ENCODE measurements around the gene WWOX. TPM values are rescaled to one million over a fixed set of nuclear protein-coding genes. Genes with fewer than 3 reads are reported as not detected.

WWOX gene
- total and polyA plus RNA-seq, 3 experiments from 2014 or later = 17.2 to 18.6 (median 18.2) TPM

GRCh38 chr16:78503602-78504001 is 404.1 kb downstream of the WWOX start:
- Mint-ChIP-seq H3K9me3 (no peaks in the 10 kb centered on the region), H3K27ac (no peak overlapping the region), H3K36me3 (no peaks in the 10 kb centered on the region), H3K4me3 (no peak overlapping the region), H3K4me1 (no peaks in the 10 kb centered on the region), H3K27me3 (no peaks in the 10 kb centered on the region)
- Histone ChIP-seq H3K36me3 (ENCODE audit: insufficient read depth, low read length) (no peaks in the 10 kb centered on the region), H3K27ac (ENCODE audit: low read depth, low read length) (no peak overlapping the region), H3K4me3 (ENCODE audit: low read length) (no peak overlapping the region), H3K27me3 (ENCODE audit: insufficient read depth, low read length, poor library complexity, severe bottlenecking) (no peaks in the 10 kb centered on the region), H3K9me3 (ENCODE audit: low read length) (no peaks in the 10 kb centered on the region), H3K4me1 (ENCODE audit: insufficient read depth, low read length) (no peaks in the 10 kb centered on the region)
- peak; percentile 3 to 52 (median 26) for DNase-seq
- CTCF ChIA-PET = interaction anchor here (1.8 kb wide), 1 partner anchor 267 kb away, joined by 15 read pairs; no protein-coding TSS in a partner anchor
- POLR2A ChIA-PET = no interaction called here

GRCh38 chr16:78504401-78504851 is 405.0 kb downstream of the WWOX start:
- H3K4me1 Mint-ChIP-seq = no peaks in the 10 kb centered on the region
- no peaks in the 10 kb centered on the region for H3K9me3 ChIP-seq (ENCODE audit: low read length)
- no peak overlapping the region for H3K27ac ChIP-seq (ENCODE audit: low read depth, low read length)
- H3K4me3 Mint-ChIP-seq = no peak overlapping the region
- H3K9me3 Mint-ChIP-seq = no peaks in the 10 kb centered on the region
- no peaks in the 10 kb centered on the region for H3K36me3 ChIP-seq (ENCODE audit: insufficient read depth, low read length)
- DNase-seq = no peak
- CTCF ChIA-PET = interaction anchor here (0.9 to 1.8 kb wide), 2 partner anchors 264 to 266 kb away, joined by 3 to 15 read pairs; no protein-coding TSS in a partner anchor
- no peaks in the 10 kb centered on the region for H3K27me3 Mint-ChIP-seq
- POLR2A ChIA-PET = no interaction called here
- no peak overlapping the region for H3K4me3 ChIP-seq (ENCODE audit: low read length)
- H3K27me3 ChIP-seq (ENCODE audit: insufficient read depth, low read length, poor library complexity, severe bottlenecking) = no peaks in the 10 kb centered on the region
- no peaks in the 10 kb centered on the region for H3K36me3 Mint-ChIP-seq
- no peaks in the 10 kb centered on the region for H3K4me1 ChIP-seq (ENCODE audit: insufficient read depth, low read length)
- H3K27ac Mint-ChIP-seq = no peak overlapping the region

GRCh38 chr16:78505036-78505435 is 405.6 kb downstream of the WWOX start:
- Histone ChIP-seq H3K27ac (ENCODE audit: low read depth, low read length) (no peak overlapping the region), H3K4me3 (ENCODE audit: low read length) (no peak overlapping the region), H3K27me3 (ENCODE audit: insufficient read depth, low read length, poor library complexity, severe bottlenecking) (no peaks in the 10 kb centered on the region), H3K4me1 (ENCODE audit: insufficient read depth, low read length) (no peaks in the 10 kb centered on the region), H3K36me3 (ENCODE audit: insufficient read depth, low read length) (no peaks in the 10 kb centered on the region), H3K9me3 (ENCODE audit: low read length) (no peaks in the 10 kb centered on the region)
- DNase-seq = no peak
- Mint-ChIP-seq H3K4me3 (no peak overlapping the region), H3K36me3 (peaks cover 0 to 1% (median 0%) of the 10 kb centered on the region in 3 donors), H3K27me3 (no peaks in the 10 kb centered on the region), H3K27ac (no peak overlapping the region), H3K9me3 (no peaks in the 10 kb centered on the region), H3K4me1 (no peaks in the 10 kb centered on the region)
- CTCF ChIA-PET = interaction anchor here (0.6 to 1.8 kb wide), 2 partner anchors 266 to 360 kb away, joined by 3 to 15 read pairs; no protein-coding TSS in a partner anchor
- POLR2A ChIA-PET = no interaction called here

- no peaks in the 10 kb centered on the region for H3K4me1 ChIP-seq (ENCODE audit: insufficient read depth, low read length)
- no peaks in the 10 kb centered on the region for H3K36me3 ChIP-seq (ENCODE audit: insufficient read depth, low read length)
- H3K27me3 Mint-ChIP-seq = no peaks in the 10 kb centered on the region
- no peak overlapping the region for H3K27ac Mint-ChIP-seq
- H3K36me3 Mint-ChIP-seq = peaks cover 0 to 3% (median 0%) of the 10 kb centered on the region in 3 donors
- DNase-seq = no peak
- no peak overlapping the region for H3K27ac ChIP-seq (ENCODE audit: low read depth, low read length)
- no peak overlapping the region for H3K4me3 ChIP-seq (ENCODE audit: low read length)
- no peaks in the 10 kb centered on the region for H3K27me3 ChIP-seq (ENCODE audit: insufficient read depth, low read length, poor library complexity, severe bottlenecking)
- H3K4me3 Mint-ChIP-seq = no peak overlapping the region
- no peaks in the 10 kb centered on the region for H3K9me3 ChIP-seq (ENCODE audit: low read length)
- H3K9me3 Mint-ChIP-seq = no peaks in the 10 kb centered on the region
- POLR2A ChIA-PET = no interaction called here
- H3K4me1 Mint-ChIP-seq = no peaks in the 10 kb centered on the region
- CTCF ChIA-PET = interaction anchor here (0.6 kb wide), 1 partner anchor 359 kb away, joined by 3 read pairs; no protein-coding TSS in a partner anchor
Observed at GRCh38 chr16:78505544-78506366, 406.3 kb downstream of the WWOX start.

GRCh38 chr16:78506367-78507193 is 407.1 kb downstream of the WWOX start:
- Mint-ChIP-seq H3K27me3 (no peaks in the 10 kb centered on the region), H3K36me3 (peaks cover 0 to 3% (median 0%) of the 10 kb centered on the region in 3 donors), H3K4me1 (no peaks in the 10 kb centered on the region), H3K4me3 (no peak overlapping the region), H3K9me3 (no peaks in the 10 kb centered on the region), H3K27ac (peak overlapping the region in 1 of 8 donors; percentile 61)
- Histone ChIP-seq H3K27me3 (ENCODE audit: insufficient read depth, low read length, poor library complexity, severe bottlenecking) (no peaks in the 10 kb centered on the region), H3K4me3 (ENCODE audit: low read length) (no peak overlapping the region), H3K27ac (ENCODE audit: low read depth, low read length) (no peak overlapping the region), H3K9me3 (ENCODE audit: low read length) (no peaks in the 10 kb centered on the region), H3K36me3 (ENCODE audit: insufficient read depth, low read length) (no peaks in the 10 kb centered on the region), H3K4me1 (ENCODE audit: insufficient read depth, low read length) (no peaks in the 10 kb centered on the region)
- DNase-seq = no peak
- POLR2A ChIA-PET = no interaction called here
- CTCF ChIA-PET = no interaction called here

- H3K4me1 ChIP-seq (ENCODE audit: insufficient read depth, low read length) = no peaks in the 10 kb centered on the region
- no peak overlapping the region for H3K27ac ChIP-seq (ENCODE audit: low read depth, low read length)
- no peaks in the 10 kb centered on the region for H3K27me3 ChIP-seq (ENCODE audit: insufficient read depth, low read length, poor library complexity, severe bottlenecking)
- Mint-ChIP-seq H3K36me3 (peaks cover 0 to 3% (median 0%) of the 10 kb centered on the region in 3 donors), H3K4me3 (no peak overlapping the region), H3K27me3 (no peaks in the 10 kb centered on the region), H3K4me1 (no peaks in the 10 kb centered on the region), H3K27ac (no peak overlapping the region), H3K9me3 (no peaks in the 10 kb centered on the region)
- ChIA-PET CTCF (no interaction called here), POLR2A (no interaction called here)
- DNase-seq = no peak
- no peaks in the 10 kb centered on the region for H3K36me3 ChIP-seq (ENCODE audit: insufficient read depth, low read length)
- H3K9me3 ChIP-seq (ENCODE audit: low read length) = no peaks in the 10 kb centered on the region
- no peak overlapping the region for H3K4me3 ChIP-seq (ENCODE audit: low read length)
Observed at GRCh38 chr16:78507576-78507975, 408.1 kb downstream of the WWOX start.

GRCh38 chr16:78509965-78510364 is 410.5 kb downstream of the WWOX start:
- peaks cover 0 to 3% (median 0%) of the 10 kb centered on the region in 3 donors for H3K36me3 Mint-ChIP-seq
- ChIA-PET CTCF (no interaction called here), POLR2A (no interaction called here)
- Histone ChIP-seq H3K36me3 (ENCODE audit: insufficient read depth, low read length) (no peaks in the 10 kb centered on the region), H3K27ac (ENCODE audit: low read depth, low read length) (no peak overlapping the region), H3K27me3 (ENCODE audit: insufficient read depth, low read length, poor library complexity, severe bottlenecking) (no peaks in the 10 kb centered on the region), H3K4me3 (ENCODE audit: low read length) (no peak overlapping the region), H3K9me3 (ENCODE audit: low read length) (no peaks in the 10 kb centered on the region), H3K4me1 (ENCODE audit: insufficient read depth, low read length) (no peaks in the 10 kb centered on the region)
- no peak overlapping the region for H3K4me3 Mint-ChIP-seq
- no peaks in the 10 kb centered on the region for H3K9me3 Mint-ChIP-seq
- no peak for DNase-seq
- no peak overlapping the region for H3K27ac Mint-ChIP-seq
- H3K27me3 Mint-ChIP-seq = no peaks in the 10 kb centered on the region
- no peaks in the 10 kb centered on the region for H3K4me1 Mint-ChIP-seq

- no peak overlapping the region for H3K27ac ChIP-seq (ENCODE audit: low read depth, low read length)
- H3K4me3 ChIP-seq (ENCODE audit: low read length) = no peak overlapping the region
- Mint-ChIP-seq H3K4me1 (no peaks in the 10 kb centered on the region), H3K27me3 (no peaks in the 10 kb centered on the region), H3K4me3 (no peak overlapping the region), H3K36me3 (peaks cover 0 to 3% (median 0%) of the 10 kb centered on the region in 3 donors), H3K9me3 (no peaks in the 10 kb centered on the region), H3K27ac (no peak overlapping the region)
- H3K9me3 ChIP-seq (ENCODE audit: low read length) = no peaks in the 10 kb centered on the region
- CTCF ChIA-PET = no interaction called here
- no peaks in the 10 kb centered on the region for H3K4me1 ChIP-seq (ENCODE audit: insufficient read depth, low read length)
- H3K27me3 ChIP-seq (ENCODE audit: insufficient read depth, low read length, poor library complexity, severe bottlenecking) = no peaks in the 10 kb centered on the region
- DNase-seq = no peak
- no peaks in the 10 kb centered on the region for H3K36me3 ChIP-seq (ENCODE audit: insufficient read depth, low read length)
- POLR2A ChIA-PET = no interaction called here
Observed at GRCh38 chr16:78510496-78510895, 411.0 kb downstream of the WWOX start.
